Body of pancreas (tissue), 4 donors: ENCODE measurements around the gene TMEM121. TPM values are rescaled to one million over a fixed set of nuclear protein-coding genes. Genes with fewer than 3 reads are reported as not detected.

ENCODE experiments used
- ATAC-seq: fragments of 150-250 bp; one replicate; pipeline ENCODE4 v1.9.1; 2016
- DNase-seq, 4 donors: peaks; one replicate each; pipeline ENCODE4 v3.0.0-alpha.2; 2019
- H3K27ac ChIP-seq, 4 donors: fragments of 200-600 bp; sonication (generic); 1 replicate in 3 of 4; 2 replicates in 1 of 4; pipeline versions ENCODE4 v1.5.1 to v1.6.1; 2016 to 2019; ENCODE audit warnings: mild to moderate bottlenecking in 1 of 4, mixed read lengths in 1 of 4, moderate library complexity in 1 of 4
- H3K27me3 ChIP-seq, 2 donors: fragments of 200-600 bp; sonication (generic); one replicate each; pipeline ENCODE4 v1.6.0; 2016; ENCODE audit warnings: mild to moderate bottlenecking in 1 of 2
- H3K36me3 ChIP-seq, 2 donors: fragments of 200-600 bp; sonication (generic); replicated peaks in 1 of 2; 2 replicates each; pipeline ENCODE4 v1.5.1; 2016; ENCODE audit warnings: low read depth in 2 of 2; ENCODE audit not compliant: insufficient read depth in 1 of 2
- H3K4me1 ChIP-seq: fragments of 200-600 bp; sonication (generic); one replicate; pipeline ENCODE4 v1.6.0; 2016
- H3K4me3 ChIP-seq, 2 donors: fragments of 200-600 bp; sonication (generic); 1 replicate in 1 of 2; 2 replicates in 1 of 2; pipeline ENCODE4 v1.5.1; 2016 to 2019
- H3K9me3 ChIP-seq, 3 donors: fragments of 200-600 bp; sonication (generic); 1 replicate in 2 of 3; 2 replicates in 1 of 3; pipeline ENCODE4 v1.5.1; 2016
- CTCF ChIP-seq, 7 experiments: fragments of 450-650 bp in 4 of 7; fragments of 200-600 bp in 3 of 7; sonication (generic) in 3 of 7; IDR thresholded peaks; one replicate each; pipeline ENCODE4 v1.5.1; 2016 to 2019; ENCODE audit warnings: antibody characterized with exemption in 7 of 7
- POLR2A ChIP-seq, 3 donors: fragments of 450-650 bp; IDR thresholded peaks; one replicate each; pipeline ENCODE4 v1.6.1; 2016; ENCODE audit warnings: antibody characterized with exemption in 3 of 3, mild to moderate bottlenecking in 2 of 3
- WGBS, 2 donors: methylation state at CpG; one replicate each; pipeline ENCODE4 v1.1.5; 2017; 5-methylcytosine and 5-hydroxymethylcytosine counted together
- intact Hi-C: fragments of 100-400 bp; cut with DNase I; formaldehyde crosslinking; loops from one replicate; pipeline ENCODE4 v1.15.1; 2023
- total RNA-seq, 2 donors: library from RNA; depleted of rRNA; stranded (reverse); fragments of >200 nt; gene quantifications; one replicate each; pipeline ENCODE4 v1.1.0, GENCODE V29; 2016

The TMEM121 gene
- total RNA-seq, 2 donors from 2014 or later, result 4.2 to 13.8 TPM

DNA sequence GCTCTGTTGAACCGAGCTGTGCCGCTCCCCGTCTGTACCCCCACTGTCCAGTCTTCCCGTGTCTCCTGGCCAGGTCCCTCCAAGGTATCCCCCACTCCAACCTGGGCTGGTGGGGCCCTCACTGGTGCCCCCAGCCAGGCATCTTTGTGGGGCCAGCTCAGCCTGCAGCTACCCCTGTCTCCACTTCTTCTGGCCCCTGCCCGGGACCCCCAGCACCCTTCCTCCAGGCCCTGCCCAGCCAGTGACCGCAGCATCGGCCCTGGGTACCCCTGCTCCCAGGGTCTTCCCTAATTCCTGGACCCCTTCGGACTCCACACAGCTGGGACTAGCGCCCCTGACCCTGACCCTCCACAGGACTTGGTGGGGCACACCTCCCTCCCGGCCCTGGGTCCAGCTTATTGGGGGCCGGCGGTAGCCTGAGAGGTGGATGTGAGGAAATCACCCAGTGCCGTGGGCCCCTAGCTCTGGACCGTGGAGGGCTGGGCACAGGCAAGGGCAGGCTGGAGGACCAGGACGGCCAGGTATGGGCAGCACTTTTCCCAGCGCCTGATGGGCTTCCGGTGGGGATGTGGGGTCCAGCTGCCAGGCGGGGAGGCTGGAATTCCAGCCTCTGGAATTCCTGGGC, 43.8 kb upstream of the TMEM121 start:
- no peak overlapping the region for H3K4me3 ChIP-seq
- ATAC-seq (no peak), DNase-seq (no peak)
- peak overlapping the region; percentile 18 to 97 (median 91) for H3K27ac ChIP-seq
- no peak for TF ChIP-seq POLR2A (IDR thresholded peaks at IDR 0.05)
- TF ChIP-seq CTCF (IDR thresholded peaks at IDR 0.05), result no peak
- H3K36me3 ChIP-seq, result no peaks in the 10 kb centered on the region
- H3K4me1 ChIP-seq, result peaks cover 74% of the 10 kb centered on the region
- WGBS, 2 donors, result 74% methylated on average over 18 of the region's 18 CpGs; no CpG with 5 or more reads in 1 of the 2 donors
- H3K27me3 ChIP-seq, result peaks cover 0 to 28% of the 10 kb centered on the region in 2 donors
- H3K9me3 ChIP-seq, result no peaks in the 10 kb centered on the region
- intact Hi-C loops, result no loop called here

DNA sequence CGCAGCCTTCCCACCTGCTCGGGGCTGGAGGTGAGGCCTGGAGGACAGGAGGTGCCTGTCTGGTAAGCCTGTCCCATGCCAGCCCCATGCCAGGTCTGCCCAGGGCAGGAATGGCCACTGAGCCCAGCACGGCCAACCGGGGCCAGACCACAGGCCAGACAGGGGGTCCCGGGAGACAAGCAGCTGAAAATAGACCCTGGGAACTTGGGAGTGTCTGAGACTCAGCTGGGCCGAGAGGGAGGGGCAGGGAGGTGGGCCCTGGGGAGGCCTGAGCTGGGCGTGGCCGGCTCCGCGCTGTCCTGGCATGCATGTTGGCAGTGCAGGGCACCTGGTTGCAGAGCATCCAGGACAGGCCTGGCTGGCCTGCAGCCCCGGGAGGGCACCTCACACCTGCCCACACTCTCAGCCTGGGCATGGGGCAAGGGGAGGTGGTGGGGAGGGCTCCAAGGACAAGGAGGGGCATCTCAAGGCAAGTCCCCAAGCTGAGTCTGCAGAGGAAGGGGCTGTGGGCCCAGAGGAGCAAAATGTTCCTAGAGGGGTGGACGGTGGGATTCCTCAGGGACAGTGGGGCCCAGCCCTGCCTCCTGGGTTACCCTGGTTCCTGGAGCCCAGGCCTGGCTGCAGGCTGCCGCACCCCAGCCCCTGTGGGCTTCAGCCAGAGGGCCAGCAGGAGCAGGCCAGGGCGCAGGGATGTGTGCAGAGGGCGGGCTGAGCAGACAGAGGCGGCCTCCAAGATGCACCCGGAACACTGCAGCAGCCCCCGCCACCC, 42.9 kb upstream of the TMEM121 start:
- Histone ChIP-seq H3K4me3 (no peak overlapping the region), H3K27ac (peak overlapping the region; percentile 18 to 97 (median 91)), H3K27me3 (peaks cover 0 to 26% of the 10 kb centered on the region in 2 donors), H3K36me3 (no peaks in the 10 kb centered on the region), H3K4me1 (peaks cover 72% of the 10 kb centered on the region), H3K9me3 (no peaks in the 10 kb centered on the region)
- WGBS, 2 donors, result 37 to 67% methylated on average over 2 to 17 of the region's 18 CpGs
- no peak for TF ChIP-seq POLR2A (IDR thresholded peaks at IDR 0.05)
- TF ChIP-seq CTCF (IDR thresholded peaks at IDR 0.05), result no peak
- DNase-seq (no peak), ATAC-seq (no peak)
- intact Hi-C loops, result no loop called here

DNA sequence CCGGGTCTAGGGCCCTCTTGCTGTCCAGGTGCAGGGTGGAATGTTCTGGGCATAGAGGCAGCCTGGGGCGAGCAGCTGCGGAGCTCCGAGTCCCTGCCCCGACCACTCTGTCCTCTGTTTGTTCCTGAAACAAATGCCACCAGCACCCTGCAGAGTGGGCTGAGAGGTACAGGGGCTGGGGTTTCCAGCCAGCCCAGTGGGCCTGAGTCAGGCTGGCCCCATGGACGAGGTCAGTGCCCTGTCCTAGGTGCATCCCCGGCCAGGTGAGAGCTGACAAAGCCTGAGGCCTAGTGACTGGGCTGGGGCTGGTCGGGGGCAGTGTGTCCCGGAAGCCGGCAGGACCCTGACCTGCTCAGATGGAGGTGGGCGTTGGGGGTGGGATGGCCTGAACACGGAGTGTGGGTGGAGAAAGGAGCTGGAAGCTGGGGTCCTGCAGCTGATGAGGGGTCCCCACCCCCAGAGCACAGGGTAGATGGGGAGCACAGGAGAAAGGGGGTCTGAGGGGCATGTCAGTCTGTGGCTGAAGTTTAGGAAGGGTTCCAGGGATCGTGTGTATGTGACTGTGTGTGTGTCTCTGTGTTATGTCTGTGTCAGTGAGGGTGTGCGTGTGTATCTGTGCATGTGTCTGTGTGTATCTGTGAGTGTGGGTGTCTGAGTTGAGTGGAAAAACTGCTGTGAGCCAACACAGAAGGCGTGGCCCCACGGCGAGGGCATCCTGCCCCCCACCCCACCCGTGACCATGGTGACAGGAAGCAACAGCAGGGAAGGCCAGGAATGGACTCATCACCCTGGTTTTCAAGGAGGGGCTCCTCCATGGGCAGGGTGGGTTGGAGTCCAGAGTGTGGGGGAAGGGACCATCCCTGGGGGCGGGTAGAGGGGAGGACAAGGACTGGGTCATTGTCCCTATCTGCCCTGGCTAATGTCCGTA, 42.0 kb upstream of the TMEM121 start:
- no peak overlapping the region for H3K4me3 ChIP-seq
- H3K27ac ChIP-seq, result no peak overlapping the region
- H3K27me3 ChIP-seq, result peaks cover 0 to 21% of the 10 kb centered on the region in 2 donors
- no peak for DNase-seq
- H3K9me3 ChIP-seq, result no peaks in the 10 kb centered on the region
- WGBS, 2 donors, result 76 to 81% methylated on average over 15 to 19 of the region's 20 CpGs
- ATAC-seq, result no peak
- peaks cover 80% of the 10 kb centered on the region for H3K4me1 ChIP-seq
- intact Hi-C loops, result no loop called here
- no peaks in the 10 kb centered on the region for H3K36me3 ChIP-seq
- TF ChIP-seq POLR2A (IDR thresholded peaks at IDR 0.05) (no peak), CTCF (IDR thresholded peaks at IDR 0.05) (no peak)

- DNase-seq (no peak), ATAC-seq (no peak)
- TF ChIP-seq CTCF (IDR thresholded peaks at IDR 0.05), result no peak
- no peak for TF ChIP-seq POLR2A (IDR thresholded peaks at IDR 0.05)
- Histone ChIP-seq H3K27me3 (peaks cover 0 to 18% of the 10 kb centered on the region in 2 donors), H3K4me1 (peaks cover 84% of the 10 kb centered on the region), H3K27ac (no peak overlapping the region), H3K9me3 (no peaks in the 10 kb centered on the region), H3K4me3 (no peak overlapping the region), H3K36me3 (no peaks in the 10 kb centered on the region)
- 92 to 100% methylated on average over 1 to 16 of the region's 16 CpGs for WGBS, 2 donors
- intact Hi-C loops, result loop anchor here (5.0 kb wide), 1 partner anchor 118 kb away; no protein-coding TSS in a partner anchor
Observed at GRCh38 chr14:105484997-105485393, 41.4 kb upstream of the TMEM121 start.
